D341Med (cell line): Measurements from ENCODE around the gene PCDHB15.

ENCODE experiments used
- DNase-seq: peaks from one replicate; pipeline ENCODE4 v3.0.0; 2012; ENCODE audit warnings: low spot score

The PCDHB15 gene

DNA sequence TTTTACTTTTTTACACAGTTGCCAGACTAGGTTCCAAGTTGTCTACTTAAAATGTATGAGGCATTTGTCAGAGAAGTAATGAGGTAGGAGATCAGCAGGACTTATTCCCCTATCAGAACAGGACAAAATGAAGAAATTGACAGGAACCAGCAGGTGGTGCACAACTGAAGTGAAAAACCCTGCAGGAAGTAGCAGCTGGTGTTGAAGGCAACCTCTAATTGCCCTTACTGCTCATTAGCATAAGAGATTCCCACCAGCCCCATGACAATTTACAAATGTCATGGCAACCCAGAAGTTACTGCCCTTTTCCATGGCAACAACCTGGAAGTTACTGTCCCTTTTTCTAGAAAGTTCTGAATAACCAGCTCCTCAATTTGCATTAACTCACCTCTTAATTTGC, 5.4 kb downstream of the PCDHB15 start:
- DNase-seq: no peak

DNA sequence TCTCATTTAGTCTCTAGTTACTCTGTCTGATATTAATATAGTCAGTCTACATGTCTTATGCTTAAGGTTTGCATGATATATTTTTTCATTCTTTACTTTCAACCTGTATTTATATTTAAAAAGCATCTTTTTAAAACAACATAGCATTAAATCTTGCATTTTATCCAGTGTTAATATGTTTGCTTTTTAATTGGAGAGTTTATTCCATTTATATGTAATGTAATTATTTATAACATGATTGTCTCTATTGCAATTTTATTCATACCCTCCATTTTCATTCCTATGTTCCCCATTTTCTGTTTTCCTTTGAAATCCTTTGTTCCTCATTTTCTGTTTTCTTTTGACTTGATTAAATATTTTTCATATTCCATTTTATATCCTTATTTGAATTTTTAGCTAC, 13.3 kb downstream of the PCDHB15 start:
- no peak for DNase-seq

DNA sequence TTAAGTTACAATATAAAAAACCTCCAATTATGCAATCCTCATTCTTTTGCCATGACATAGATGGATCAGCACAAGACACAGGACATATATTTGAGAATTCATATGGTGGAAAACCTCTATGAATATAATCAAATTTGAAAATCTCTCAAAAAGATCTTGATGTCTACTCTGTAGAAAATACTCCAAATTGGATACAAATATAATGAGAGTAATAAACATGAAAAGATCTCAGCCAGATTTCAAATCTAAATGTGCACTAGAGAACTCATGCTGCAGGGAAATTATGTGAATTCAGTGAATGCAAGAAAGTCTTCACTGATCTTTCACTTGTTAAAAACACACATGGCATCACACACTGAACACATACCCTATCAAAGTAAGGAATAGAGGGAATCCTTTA, 13.8 kb downstream of the PCDHB15 start:
- no peak for DNase-seq

DNA sequence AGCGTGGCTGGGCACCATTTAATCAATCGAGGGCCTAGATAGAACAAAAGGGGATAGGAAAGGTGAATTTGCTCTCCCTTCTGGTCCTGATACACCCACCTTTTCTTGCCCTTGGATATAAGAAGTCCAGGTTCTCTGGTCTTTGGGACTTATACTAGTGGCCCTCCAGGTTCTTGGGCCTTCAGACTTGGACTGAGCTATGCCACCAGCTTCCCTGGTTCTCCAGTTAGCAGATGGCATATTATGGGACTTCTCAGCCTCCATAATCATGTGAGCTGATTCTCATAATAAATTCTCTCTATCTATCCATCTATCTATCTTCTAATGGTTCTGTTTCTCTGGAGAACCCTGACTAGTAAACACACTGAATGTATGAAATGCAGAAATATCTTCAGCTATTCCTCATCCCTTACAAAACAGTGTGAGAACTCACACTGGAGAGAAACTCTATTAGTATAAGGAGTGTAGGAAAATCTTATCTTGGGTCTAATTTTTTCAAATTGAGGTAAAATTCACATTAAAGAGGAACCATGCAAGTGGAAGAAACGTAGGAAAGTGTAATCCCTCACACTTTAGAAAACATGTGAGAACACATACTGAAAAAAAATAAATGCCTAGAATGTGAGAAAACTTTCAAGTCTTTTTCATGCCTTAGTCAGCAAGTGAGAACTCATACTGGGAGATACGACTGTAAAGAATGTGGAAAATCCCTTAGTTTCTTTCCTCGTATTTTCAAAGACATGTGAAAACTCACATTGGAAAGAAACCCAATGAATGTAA, 15.5 kb downstream of the PCDHB15 start:
- DNase-seq: no peak

DNA sequence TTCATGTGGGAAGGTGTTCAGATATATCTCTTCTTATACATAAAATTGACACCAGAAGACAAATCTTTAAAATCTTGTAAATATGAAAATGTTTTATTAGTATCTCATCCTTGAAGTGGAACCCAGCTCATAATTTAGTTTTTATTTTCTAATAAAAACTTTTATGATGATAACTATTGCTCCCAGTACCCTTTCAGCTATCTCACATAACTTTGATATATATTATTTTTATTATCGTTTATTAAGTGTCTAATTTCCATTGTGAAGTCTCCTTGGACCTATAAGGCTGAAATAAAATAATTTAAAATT, 16.0 kb downstream of the PCDHB15 start:
- no peak for DNase-seq

DNA sequence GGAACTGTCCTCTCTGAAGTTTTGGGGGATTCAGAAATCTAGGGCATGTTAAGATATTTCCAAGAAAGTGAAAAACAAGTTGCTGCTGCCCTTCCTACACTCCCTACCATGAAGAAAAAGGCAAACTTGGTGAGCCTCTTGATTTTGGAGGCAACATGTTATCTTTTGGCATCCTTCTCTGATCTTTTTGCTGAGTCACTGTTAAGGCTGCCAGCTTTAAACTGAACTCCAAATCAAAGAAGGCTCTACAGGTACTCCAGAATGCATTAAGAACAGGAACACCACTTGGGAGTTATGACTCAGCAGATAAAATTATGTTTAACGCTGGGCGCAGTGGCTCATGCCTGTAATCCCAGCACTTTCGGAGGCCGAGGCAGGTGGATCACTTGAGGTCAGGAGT, 24.0 kb downstream of the PCDHB15 start:
- no peak for DNase-seq

DNA sequence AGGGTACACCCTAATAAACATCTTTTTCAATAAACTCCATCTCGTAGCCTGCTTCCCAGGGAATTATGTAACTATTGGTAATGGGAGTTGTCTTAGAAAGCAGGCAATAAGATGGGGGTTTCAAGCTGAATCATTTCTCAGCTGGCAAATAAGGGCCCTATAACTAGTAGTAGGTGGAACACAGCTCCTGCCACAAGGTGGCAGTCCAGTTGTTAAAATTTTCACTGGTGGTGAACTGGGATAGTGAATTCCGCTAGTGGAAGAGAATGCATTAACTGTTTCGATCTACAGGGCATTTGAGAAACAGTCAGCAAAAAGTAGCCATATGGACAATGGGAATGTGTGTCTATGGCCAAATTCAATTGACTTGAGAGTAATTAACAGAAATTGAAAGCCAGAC, 27.7 kb downstream of the PCDHB15 start:
- peak; percentile 55 for DNase-seq

DNA sequence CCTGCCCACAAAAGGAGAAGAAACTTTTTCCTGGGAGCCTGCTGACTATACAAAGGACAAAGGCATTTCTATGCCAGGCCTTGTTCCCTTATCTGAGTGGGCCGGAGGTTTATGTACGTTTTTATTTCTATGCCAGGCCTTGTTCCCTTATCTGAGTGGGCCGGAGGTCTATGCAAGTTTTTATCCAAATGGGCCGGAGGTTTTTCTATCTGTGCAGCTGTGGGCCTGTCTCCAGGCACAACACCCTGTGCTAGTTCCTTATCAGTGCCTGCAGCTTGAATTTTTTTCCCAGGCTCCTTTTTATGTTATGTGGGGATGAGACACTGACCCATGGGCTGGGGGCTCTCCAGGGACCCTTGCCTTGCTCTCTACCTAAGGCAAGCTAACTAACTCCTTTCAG, 53.2 kb downstream of the PCDHB15 start:
- no peak for DNase-seq
